ENCODE measurements around the gene TMEM108.

The TMEM108 gene

DNA sequence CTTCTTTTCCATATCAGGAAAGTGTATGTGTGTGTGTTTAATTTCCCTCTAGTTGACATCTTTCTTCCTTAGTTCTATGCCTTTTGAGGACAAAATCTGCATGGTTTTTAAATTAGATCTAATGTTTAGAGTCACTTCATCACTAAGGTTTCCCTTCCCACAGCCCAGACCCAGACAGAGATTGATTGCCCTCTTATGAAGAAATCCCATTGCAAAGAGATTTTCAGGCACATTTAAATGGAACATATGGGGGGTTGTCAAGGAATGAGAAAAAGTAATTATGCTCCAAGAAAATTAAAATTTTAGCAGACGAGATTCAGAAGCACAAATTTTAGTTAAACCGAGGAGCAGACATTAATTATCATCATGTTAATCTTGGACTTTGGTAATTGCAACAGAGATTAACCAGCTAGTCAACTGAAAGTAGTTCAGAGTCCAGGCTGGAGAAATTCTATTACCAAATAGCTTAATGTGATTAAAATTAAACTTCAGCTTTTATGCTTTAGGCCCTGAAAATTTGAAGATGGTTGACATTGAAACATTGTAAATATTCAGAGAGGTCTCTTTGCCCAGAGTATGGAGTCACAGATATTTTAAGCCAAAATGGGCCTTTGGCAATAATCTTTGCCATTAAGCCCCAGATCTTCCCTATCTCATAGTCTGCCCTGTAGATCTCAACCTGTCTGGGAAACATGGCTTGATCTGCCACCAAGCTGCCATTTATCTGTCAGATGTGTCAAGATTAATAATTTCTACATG, 143.4 kb downstream of the TMEM108 start:
- 94 to 95% methylated on average over 2 of the region's 2 CpGs for WGBS, 2 experiments
- Histone ChIP-seq H3K9me3 (ENCODE audit: control insufficient read depth, low read length) (no peaks in the 10 kb centered on the region), H3K36me3 (ENCODE audit: control insufficient read depth, insufficient read depth, low read length) (no peaks in the 10 kb centered on the region), H3K27ac (ENCODE audit: insufficient read depth, low read depth, low read length, poor library complexity, severe bottlenecking) (no peak overlapping the region), H3K4me1 (ENCODE audit: control insufficient read depth, insufficient read depth, low read length) (no peaks in the 10 kb centered on the region), H3K27me3 (ENCODE audit: control insufficient read depth, insufficient read depth, low read length, poor library complexity, severe bottlenecking) (no peaks in the 10 kb centered on the region), H3K4me3 (ENCODE audit: insufficient read depth, low read depth, low read length) (no peak overlapping the region)

GRCh38 chr3:133187870-133188379, 149.7 kb downstream of the TMEM108 start:
- Histone ChIP-seq H3K4me1 (ENCODE audit: control insufficient read depth, insufficient read depth, low read length) (no peaks in the 10 kb centered on the region), H3K27ac (ENCODE audit: insufficient read depth, low read depth, low read length, poor library complexity, severe bottlenecking) (no peak overlapping the region), H3K9me3 (ENCODE audit: control insufficient read depth, low read length) (no peaks in the 10 kb centered on the region), H3K36me3 (ENCODE audit: control insufficient read depth, insufficient read depth, low read length) (no peaks in the 10 kb centered on the region), H3K27me3 (ENCODE audit: control insufficient read depth, insufficient read depth, low read length, poor library complexity, severe bottlenecking) (no peaks in the 10 kb centered on the region), H3K4me3 (ENCODE audit: insufficient read depth, low read depth, low read length) (no peak overlapping the region)
- WGBS, 2 experiments = 83 to 97% methylated on average over 1 to 4 of the region's 4 CpGs

GRCh38 chr3:133188996-133189395, 150.8 kb downstream of the TMEM108 start:
- H3K27me3 ChIP-seq (ENCODE audit: control insufficient read depth, insufficient read depth, low read length, poor library complexity, severe bottlenecking) = no peaks in the 10 kb centered on the region
- H3K27ac ChIP-seq (ENCODE audit: insufficient read depth, low read depth, low read length, poor library complexity, severe bottlenecking) = no peak overlapping the region
- H3K4me1 ChIP-seq (ENCODE audit: control insufficient read depth, insufficient read depth, low read length) = no peaks in the 10 kb centered on the region
- no peak overlapping the region for H3K4me3 ChIP-seq (ENCODE audit: insufficient read depth, low read depth, low read length)
- no peaks in the 10 kb centered on the region for H3K9me3 ChIP-seq (ENCODE audit: control insufficient read depth, low read length)
- 93% methylated on average over 1 of the region's 1 CpG; no CpG with 5 or more reads in 1 of the 2 experiments for WGBS, 2 experiments
- H3K36me3 ChIP-seq (ENCODE audit: control insufficient read depth, insufficient read depth, low read length) = no peaks in the 10 kb centered on the region

GRCh38 chr3:133189893-133190292, 151.7 kb downstream of the TMEM108 start:
- no peaks in the 10 kb centered on the region for H3K9me3 ChIP-seq (ENCODE audit: control insufficient read depth, low read length)
- H3K27ac ChIP-seq (ENCODE audit: insufficient read depth, low read depth, low read length, poor library complexity, severe bottlenecking) = no peak overlapping the region
- WGBS, 2 experiments = 86 to 87% methylated on average over 1 of the region's 1 CpG
- H3K27me3 ChIP-seq (ENCODE audit: control insufficient read depth, insufficient read depth, low read length, poor library complexity, severe bottlenecking) = no peaks in the 10 kb centered on the region
- no peaks in the 10 kb centered on the region for H3K4me1 ChIP-seq (ENCODE audit: control insufficient read depth, insufficient read depth, low read length)
- H3K36me3 ChIP-seq (ENCODE audit: control insufficient read depth, insufficient read depth, low read length) = no peaks in the 10 kb centered on the region
- no peak overlapping the region for H3K4me3 ChIP-seq (ENCODE audit: insufficient read depth, low read depth, low read length)

- WGBS, 2 experiments = 81 to 88% methylated on average over 2 of the region's 2 CpGs
- Histone ChIP-seq H3K9me3 (ENCODE audit: control insufficient read depth, low read length) (no peaks in the 10 kb centered on the region), H3K27me3 (ENCODE audit: control insufficient read depth, insufficient read depth, low read length, poor library complexity, severe bottlenecking) (no peaks in the 10 kb centered on the region), H3K4me1 (ENCODE audit: control insufficient read depth, insufficient read depth, low read length) (no peaks in the 10 kb centered on the region), H3K4me3 (ENCODE audit: insufficient read depth, low read depth, low read length) (no peak overlapping the region), H3K36me3 (ENCODE audit: control insufficient read depth, insufficient read depth, low read length) (no peaks in the 10 kb centered on the region), H3K27ac (ENCODE audit: insufficient read depth, low read depth, low read length, poor library complexity, severe bottlenecking) (no peak overlapping the region)
Observed at GRCh38 chr3:133191818-133192217, 153.6 kb downstream of the TMEM108 start.

GRCh38 chr3:133192363-133192945, 154.3 kb downstream of the TMEM108 start:
- Histone ChIP-seq H3K9me3 (ENCODE audit: control insufficient read depth, low read length) (no peaks in the 10 kb centered on the region), H3K27me3 (ENCODE audit: control insufficient read depth, insufficient read depth, low read length, poor library complexity, severe bottlenecking) (no peaks in the 10 kb centered on the region), H3K4me3 (ENCODE audit: insufficient read depth, low read depth, low read length) (no peak overlapping the region), H3K4me1 (ENCODE audit: control insufficient read depth, insufficient read depth, low read length) (no peaks in the 10 kb centered on the region), H3K27ac (ENCODE audit: insufficient read depth, low read depth, low read length, poor library complexity, severe bottlenecking) (no peak overlapping the region), H3K36me3 (ENCODE audit: control insufficient read depth, insufficient read depth, low read length) (no peaks in the 10 kb centered on the region)
- 82% methylated on average over 9 of the region's 9 CpGs for WGBS, 2 experiments

DNA sequence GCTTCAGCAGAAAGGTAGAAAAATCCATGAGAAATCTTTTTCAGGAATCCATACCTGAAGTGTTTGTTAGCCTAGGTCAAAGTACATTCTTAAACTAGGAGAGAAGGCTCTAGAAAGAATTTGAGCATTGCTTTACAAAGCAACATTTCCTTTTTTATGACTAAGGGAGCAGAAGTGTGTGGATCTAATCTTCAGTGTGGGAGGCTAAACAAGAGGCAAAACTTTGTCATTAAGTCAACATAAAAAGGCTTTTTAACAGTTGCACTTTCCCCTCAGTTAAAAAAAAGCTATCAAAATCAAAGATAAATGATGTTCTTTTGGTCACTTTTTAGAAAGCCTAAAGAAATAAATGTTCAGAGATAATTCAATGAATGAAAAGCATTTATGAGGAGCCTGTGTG, 154.8 kb downstream of the TMEM108 start:
- no peak overlapping the region for H3K4me3 ChIP-seq (ENCODE audit: insufficient read depth, low read depth, low read length)
- H3K36me3 ChIP-seq (ENCODE audit: control insufficient read depth, insufficient read depth, low read length) = no peaks in the 10 kb centered on the region
- H3K27me3 ChIP-seq (ENCODE audit: control insufficient read depth, insufficient read depth, low read length, poor library complexity, severe bottlenecking) = no peaks in the 10 kb centered on the region
- H3K27ac ChIP-seq (ENCODE audit: insufficient read depth, low read depth, low read length, poor library complexity, severe bottlenecking) = no peak overlapping the region
- no peaks in the 10 kb centered on the region for H3K9me3 ChIP-seq (ENCODE audit: control insufficient read depth, low read length)
- H3K4me1 ChIP-seq (ENCODE audit: control insufficient read depth, insufficient read depth, low read length) = no peaks in the 10 kb centered on the region

GRCh38 chr3:133196527-133196926, 158.3 kb downstream of the TMEM108 start:
- Histone ChIP-seq H3K4me3 (ENCODE audit: insufficient read depth, low read depth, low read length) (no peak overlapping the region), H3K27ac (ENCODE audit: insufficient read depth, low read depth, low read length, poor library complexity, severe bottlenecking) (no peak overlapping the region), H3K9me3 (ENCODE audit: control insufficient read depth, low read length) (no peaks in the 10 kb centered on the region), H3K27me3 (ENCODE audit: control insufficient read depth, insufficient read depth, low read length, poor library complexity, severe bottlenecking) (no peaks in the 10 kb centered on the region), H3K36me3 (ENCODE audit: control insufficient read depth, insufficient read depth, low read length) (no peaks in the 10 kb centered on the region), H3K4me1 (ENCODE audit: control insufficient read depth, insufficient read depth, low read length) (no peaks in the 10 kb centered on the region)
- 93 to 96% methylated on average over 3 of the region's 3 CpGs for WGBS, 2 experiments

GRCh38 chr3:133197619-133198018, 159.4 kb downstream of the TMEM108 start:
- H3K4me1 ChIP-seq (ENCODE audit: control insufficient read depth, insufficient read depth, low read length) = no peaks in the 10 kb centered on the region
- WGBS, 2 experiments = 94 to 96% methylated on average over 1 of the region's 1 CpG
- no peak overlapping the region for H3K4me3 ChIP-seq (ENCODE audit: insufficient read depth, low read depth, low read length)

DNA sequence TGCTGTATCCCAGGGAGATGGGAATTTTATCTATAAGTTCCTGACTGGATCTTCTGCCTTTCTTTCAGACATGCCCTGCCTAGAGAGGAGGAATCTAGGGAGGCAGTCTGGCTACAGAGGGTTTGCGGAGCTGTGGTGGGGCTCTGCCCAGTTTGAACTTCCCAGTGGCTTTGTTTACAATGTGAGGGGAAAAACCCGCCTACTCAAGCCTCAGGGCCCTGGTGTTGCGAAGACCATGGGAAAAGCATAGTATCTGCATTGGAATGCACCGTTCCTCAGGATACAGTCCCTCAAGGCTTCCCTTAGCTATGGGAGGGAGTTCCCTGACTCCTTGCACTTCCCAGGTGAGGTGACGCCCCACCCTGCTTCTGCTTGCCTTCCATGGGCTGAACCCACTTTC, 168.7 kb downstream of the TMEM108 start:
- 44 to 52% methylated on average over 5 of the region's 5 CpGs for WGBS, 2 experiments
- H3K9me3 ChIP-seq (ENCODE audit: control insufficient read depth, low read length) = no peaks in the 10 kb centered on the region
- no peak overlapping the region for H3K27ac ChIP-seq (ENCODE audit: insufficient read depth, low read depth, low read length, poor library complexity, severe bottlenecking)
- no peaks in the 10 kb centered on the region for H3K36me3 ChIP-seq (ENCODE audit: control insufficient read depth, insufficient read depth, low read length)
- peaks cover 4% of the 10 kb centered on the region for H3K4me1 ChIP-seq (ENCODE audit: control insufficient read depth, insufficient read depth, low read length)
- H3K4me3 ChIP-seq (ENCODE audit: insufficient read depth, low read depth, low read length) = no peak overlapping the region
- H3K27me3 ChIP-seq (ENCODE audit: control insufficient read depth, insufficient read depth, low read length, poor library complexity, severe bottlenecking) = no peaks in the 10 kb centered on the region

More at GRCh38 chr3:133197619-133198018, 159.4 kb downstream of the TMEM108 start:
- H3K27ac ChIP-seq (ENCODE audit: insufficient read depth, low read depth, low read length, poor library complexity, severe bottlenecking) = no peak overlapping the region
- H3K36me3 ChIP-seq (ENCODE audit: control insufficient read depth, insufficient read depth, low read length) = no peaks in the 10 kb centered on the region
- H3K9me3 ChIP-seq (ENCODE audit: control insufficient read depth, low read length) = no peaks in the 10 kb centered on the region
- H3K27me3 ChIP-seq (ENCODE audit: control insufficient read depth, insufficient read depth, low read length, poor library complexity, severe bottlenecking) = no peaks in the 10 kb centered on the region

Data from ectodermal cell (in vitro differentiated cells).